Central memory CD8-positive, alpha-beta T cell (primary cell): ENCODE results near the gene CTNNBL1.

ENCODE experiments used
- ATAC-seq: fragments of 150-1000 bp; cut with Tn5 transposase; replicated peaks from 2 replicates; pipeline ENCODE4 v1.10.0; 2022; ENCODE audit warnings: mild to moderate bottlenecking, moderate FRiP score, moderate number of reproducible peaks; ENCODE audit not compliant: poor library complexity, severe bottlenecking; ENCODE audit errors: extremely low read depth
- DNase-seq, 2 donors: peaks; one replicate each; pipeline ENCODE4 v3.0.0; 2021; ENCODE audit warnings: low spot score in 2 of 2
- H3K27ac Mint-ChIP-seq: one replicate; pipeline ENCODE4 v1.8.0; 2022; ENCODE audit warnings: low read depth, mild to moderate bottlenecking, moderate library complexity, mixed read lengths
- H3K27me3 Mint-ChIP-seq: one replicate; pipeline ENCODE4 v1.8.0; 2022; ENCODE audit warnings: mixed read lengths
- H3K36me3 Mint-ChIP-seq: one replicate; pipeline ENCODE4 v1.8.0; 2022; ENCODE audit warnings: mild to moderate bottlenecking, moderate library complexity, mixed read lengths; ENCODE audit not compliant: insufficient read depth
- H3K4me1 Mint-ChIP-seq: one replicate; pipeline ENCODE4 v1.8.0; 2022; ENCODE audit warnings: mixed read lengths
- H3K4me3 Mint-ChIP-seq: one replicate; pipeline ENCODE4 v1.8.0; 2022; ENCODE audit warnings: mild to moderate bottlenecking, moderate library complexity, mixed read lengths
- H3K9me3 Mint-ChIP-seq: one replicate; pipeline ENCODE4 v1.8.0; 2022; ENCODE audit warnings: mixed read lengths

Gene CTNNBL1

DNA sequence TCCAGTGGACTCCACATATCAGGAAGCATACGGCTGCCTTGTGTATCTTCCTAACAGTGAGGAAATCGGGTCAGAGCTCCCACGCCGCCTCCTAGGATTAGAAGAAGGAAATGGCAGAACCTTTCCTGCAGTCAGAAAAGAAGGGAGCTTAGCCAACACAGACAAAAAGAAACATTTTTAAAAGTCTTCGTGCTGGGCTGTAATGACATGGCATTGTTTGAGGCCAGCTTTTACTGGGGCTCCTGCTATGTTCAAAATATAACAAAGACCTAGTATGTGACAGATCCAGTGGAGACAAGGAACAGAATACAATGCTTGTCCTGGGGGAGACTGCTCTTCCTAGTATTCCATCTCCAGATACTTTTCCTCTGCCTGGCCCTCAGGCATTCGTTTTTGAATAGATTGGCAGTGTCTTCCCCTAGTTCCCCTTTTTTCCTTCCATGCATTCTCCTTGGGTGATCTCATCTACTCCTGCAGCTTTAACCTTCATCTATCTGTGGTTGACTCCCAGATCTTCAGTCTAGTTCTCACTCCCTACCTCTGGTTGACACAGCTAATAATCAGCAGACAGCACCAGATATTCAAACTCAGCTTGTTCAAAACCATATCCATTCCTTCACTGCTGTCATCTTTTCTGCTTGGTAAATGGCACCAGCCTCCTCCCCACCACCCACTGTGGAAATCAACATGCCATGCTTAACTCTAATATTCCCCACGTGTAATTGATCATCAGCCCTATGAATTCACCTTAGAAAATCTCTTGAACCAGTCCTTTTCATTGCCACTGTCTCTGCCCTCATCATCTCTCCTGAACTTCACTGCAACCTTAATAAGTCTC is 114.6 kb downstream of the CTNNBL1 start:
- H3K9me3 Mint-ChIP-seq: no peaks in the 10 kb centered on the region
- no peak for ATAC-seq
- DNase-seq: no peak
- no peak overlapping the region for H3K4me3 Mint-ChIP-seq
- H3K36me3 Mint-ChIP-seq: peaks cover 13% of the 10 kb centered on the region
- no peaks in the 10 kb centered on the region for H3K27me3 Mint-ChIP-seq
- H3K4me1 Mint-ChIP-seq: peaks cover 6% of the 10 kb centered on the region
- H3K27ac Mint-ChIP-seq: no peak overlapping the region

DNA sequence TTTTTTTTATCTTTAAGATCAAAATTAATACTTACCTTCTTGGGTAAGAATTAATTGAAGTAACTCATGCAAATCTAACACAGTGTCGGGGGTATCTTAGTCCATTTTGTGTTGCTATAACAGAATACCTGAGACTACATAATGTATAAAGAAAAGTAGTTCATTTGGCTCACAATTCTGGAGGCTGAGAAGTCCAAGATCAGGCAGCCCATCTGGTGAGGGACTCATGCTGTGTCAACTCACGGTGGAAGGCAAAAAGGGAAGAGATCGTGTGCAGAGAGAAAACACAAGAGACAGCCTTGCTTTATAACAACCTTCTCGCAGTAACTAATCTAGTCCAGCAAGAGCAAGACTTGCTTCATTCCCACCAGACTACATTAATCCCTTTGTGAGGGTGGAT is 116.2 kb downstream of the CTNNBL1 start:
- DNase-seq: no peak
- H3K4me1 Mint-ChIP-seq: peaks cover 8% of the 10 kb centered on the region
- H3K27ac Mint-ChIP-seq: no peak overlapping the region
- ATAC-seq: no peak
- H3K27me3 Mint-ChIP-seq: no peaks in the 10 kb centered on the region
- H3K36me3 Mint-ChIP-seq: peaks cover 8% of the 10 kb centered on the region
- no peak overlapping the region for H3K4me3 Mint-ChIP-seq
- H3K9me3 Mint-ChIP-seq: no peaks in the 10 kb centered on the region

DNA sequence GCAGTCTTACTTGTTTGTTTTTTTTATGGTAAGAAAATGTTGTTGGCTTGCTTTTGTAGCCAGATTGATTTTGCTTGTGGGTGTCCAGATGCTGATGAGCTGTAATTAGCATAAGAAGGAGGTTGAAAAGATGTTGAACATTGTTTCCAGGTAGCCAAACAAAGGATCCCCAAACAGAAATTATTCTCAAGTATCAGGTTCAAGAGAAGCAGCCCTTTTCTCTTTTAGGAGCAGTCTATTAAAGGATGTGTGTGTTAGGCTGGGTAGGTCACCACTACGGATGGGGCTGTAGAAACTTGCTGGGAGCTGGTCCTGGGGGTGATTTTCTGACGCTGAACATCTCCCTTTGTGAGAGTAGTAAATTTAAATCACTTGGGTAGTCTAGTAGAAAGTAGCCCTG is 122.2 kb downstream of the CTNNBL1 start:
- DNase-seq: no peak
- H3K4me1 Mint-ChIP-seq: peaks cover 26% of the 10 kb centered on the region
- no peaks in the 10 kb centered on the region for H3K27me3 Mint-ChIP-seq
- H3K27ac Mint-ChIP-seq: no peak overlapping the region
- no peaks in the 10 kb centered on the region for H3K9me3 Mint-ChIP-seq
- H3K36me3 Mint-ChIP-seq: peaks cover 2% of the 10 kb centered on the region
- ATAC-seq: no peak
- H3K4me3 Mint-ChIP-seq: no peak overlapping the region

DNA sequence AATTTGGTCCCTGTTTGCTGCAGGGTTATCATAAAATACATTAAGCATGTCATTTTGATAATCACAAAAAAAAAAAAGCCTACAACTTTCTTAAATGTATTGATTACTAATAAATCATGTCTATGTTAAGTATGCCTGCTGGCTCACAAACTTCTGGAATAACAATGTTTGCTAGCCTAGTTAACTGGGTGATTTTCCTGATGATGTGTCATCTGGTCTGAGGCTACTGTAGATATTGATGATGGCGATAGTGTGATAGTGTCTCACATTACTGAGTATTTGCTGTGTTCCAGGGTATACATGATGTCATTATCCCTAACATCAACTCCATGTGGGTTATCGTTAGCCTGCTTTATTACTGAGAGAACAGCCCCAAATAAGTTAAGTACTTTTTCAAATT is 122.9 kb downstream of the CTNNBL1 start:
- H3K9me3 Mint-ChIP-seq: no peaks in the 10 kb centered on the region
- DNase-seq (no peak), ATAC-seq (no peak)
- H3K27me3 Mint-ChIP-seq: no peaks in the 10 kb centered on the region
- peaks cover 2% of the 10 kb centered on the region for H3K36me3 Mint-ChIP-seq
- H3K4me1 Mint-ChIP-seq: peaks cover 26% of the 10 kb centered on the region
- no peak overlapping the region for H3K27ac Mint-ChIP-seq
- H3K4me3 Mint-ChIP-seq: no peak overlapping the region

DNA sequence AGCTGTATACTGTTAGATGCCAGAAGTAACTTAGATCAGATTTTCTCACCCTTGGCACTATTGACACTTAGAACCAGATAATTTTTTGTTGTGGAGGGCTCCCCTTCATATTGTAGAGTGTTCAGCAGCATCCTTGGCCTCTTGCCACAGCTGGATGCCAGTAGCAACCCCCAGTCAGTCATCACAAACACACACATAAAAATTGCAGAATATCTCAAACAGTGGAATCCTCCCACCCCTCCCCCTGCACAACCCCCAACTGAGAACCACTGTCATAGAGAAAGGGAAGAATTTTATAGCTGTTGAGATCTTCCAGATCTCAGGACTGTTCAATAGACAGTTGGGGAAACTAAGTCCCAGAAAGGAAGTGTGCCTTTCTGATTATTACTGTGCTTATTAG is 127.9 kb downstream of the CTNNBL1 start:
- no peaks in the 10 kb centered on the region for H3K27me3 Mint-ChIP-seq
- DNase-seq: no peak
- H3K4me1 Mint-ChIP-seq: peaks cover 12% of the 10 kb centered on the region
- peaks cover 5% of the 10 kb centered on the region for H3K36me3 Mint-ChIP-seq
- H3K4me3 Mint-ChIP-seq: no peak overlapping the region
- ATAC-seq: no peak
- H3K9me3 Mint-ChIP-seq: no peaks in the 10 kb centered on the region
- H3K27ac Mint-ChIP-seq: no peak overlapping the region

DNA sequence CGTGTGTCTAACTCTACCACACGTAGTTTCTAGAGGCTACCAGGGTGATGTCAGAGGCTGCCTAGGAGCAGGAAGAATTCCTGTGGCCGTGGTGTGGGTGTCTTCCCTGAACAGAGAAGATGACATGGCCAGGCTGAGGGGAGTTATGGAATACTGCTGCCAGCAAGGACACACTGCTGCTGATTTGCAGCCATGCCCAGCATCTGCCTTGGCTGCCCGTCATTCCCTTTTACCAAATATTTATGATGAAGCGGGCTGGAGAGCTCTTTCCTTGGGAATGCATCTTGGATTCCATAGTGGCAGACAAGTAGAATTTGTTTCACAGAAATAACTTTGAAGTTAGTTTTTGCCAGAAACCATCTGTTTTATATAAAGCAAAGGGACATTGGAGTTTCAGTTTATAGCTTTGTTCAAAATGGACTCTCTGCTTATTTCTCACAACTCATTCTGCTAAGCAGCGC is 128.3 kb downstream of the CTNNBL1 start:
- Mint-ChIP-seq H3K27ac (no peak overlapping the region), H3K9me3 (no peaks in the 10 kb centered on the region)

DNA sequence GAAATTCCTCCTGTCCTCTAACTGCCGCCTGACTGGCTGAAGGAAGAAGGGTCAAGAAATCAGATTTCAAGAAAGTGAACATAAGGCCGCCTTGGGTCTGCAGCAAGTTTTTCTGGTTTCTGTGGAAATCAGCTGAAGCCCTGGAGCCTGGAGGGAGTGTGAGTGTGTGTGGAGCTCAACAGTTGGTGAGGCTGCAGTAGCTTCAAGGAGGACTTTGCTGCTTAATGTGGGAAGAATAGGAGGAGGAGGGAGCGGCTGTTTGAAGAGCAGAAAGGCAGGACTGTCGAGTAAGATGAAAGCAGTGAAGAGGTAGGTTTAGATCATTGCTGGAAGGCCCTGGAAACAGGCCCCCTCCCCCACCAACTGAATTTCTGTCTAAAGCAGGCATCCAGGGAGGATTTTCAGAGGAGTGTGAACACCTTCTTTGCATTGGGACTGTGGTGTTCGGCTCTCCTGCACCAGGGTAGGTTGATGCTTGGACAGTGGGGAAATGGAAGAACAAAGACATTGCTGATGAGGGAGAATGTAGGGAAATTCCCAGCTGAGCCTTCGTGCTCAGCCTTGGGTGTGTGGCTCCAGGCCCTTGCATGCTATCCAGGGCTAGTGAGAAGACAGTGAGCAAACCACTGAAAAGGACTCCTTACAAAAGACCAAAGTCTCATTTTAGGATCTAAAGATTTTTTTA is 129.6 kb downstream of the CTNNBL1 start:
- no peaks in the 10 kb centered on the region for H3K9me3 Mint-ChIP-seq
- DNase-seq (no peak), ATAC-seq (no peak)
- peaks cover 13% of the 10 kb centered on the region for H3K4me1 Mint-ChIP-seq
- H3K27ac Mint-ChIP-seq: no peak overlapping the region
- no peak overlapping the region for H3K4me3 Mint-ChIP-seq
- no peaks in the 10 kb centered on the region for H3K27me3 Mint-ChIP-seq
- peaks cover 7% of the 10 kb centered on the region for H3K36me3 Mint-ChIP-seq

More for the DNA sequence above, 128.3 kb downstream of the CTNNBL1 start:
- DNase-seq (no peak), ATAC-seq (no peak)
- H3K36me3 Mint-ChIP-seq: peaks cover 5% of the 10 kb centered on the region
- peaks cover 12% of the 10 kb centered on the region for H3K4me1 Mint-ChIP-seq
- no peak overlapping the region for H3K4me3 Mint-ChIP-seq
- no peaks in the 10 kb centered on the region for H3K27me3 Mint-ChIP-seq

DNA sequence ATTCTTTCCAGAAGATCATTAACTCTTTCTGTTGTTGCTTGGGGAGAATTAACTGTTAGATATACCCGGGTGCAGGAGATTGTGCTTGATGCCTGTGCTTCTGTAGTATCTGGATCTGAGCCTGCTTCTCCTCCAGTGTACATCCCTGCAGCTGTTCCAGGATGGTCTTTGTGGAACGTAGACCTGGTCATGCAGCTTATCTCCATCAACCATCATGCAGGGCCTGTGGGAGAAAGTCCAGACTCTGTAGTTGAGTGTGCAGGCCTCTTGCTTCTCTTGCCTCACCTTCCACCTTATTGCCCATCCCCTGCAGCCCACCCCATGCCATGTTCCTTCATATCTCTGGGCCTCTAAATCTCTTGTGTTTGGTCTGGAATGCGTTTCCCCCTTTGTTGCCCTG is 133.8 kb downstream of the CTNNBL1 start:
- H3K27me3 Mint-ChIP-seq: no peaks in the 10 kb centered on the region
- no peak for ATAC-seq
- no peaks in the 10 kb centered on the region for H3K9me3 Mint-ChIP-seq

DNA sequence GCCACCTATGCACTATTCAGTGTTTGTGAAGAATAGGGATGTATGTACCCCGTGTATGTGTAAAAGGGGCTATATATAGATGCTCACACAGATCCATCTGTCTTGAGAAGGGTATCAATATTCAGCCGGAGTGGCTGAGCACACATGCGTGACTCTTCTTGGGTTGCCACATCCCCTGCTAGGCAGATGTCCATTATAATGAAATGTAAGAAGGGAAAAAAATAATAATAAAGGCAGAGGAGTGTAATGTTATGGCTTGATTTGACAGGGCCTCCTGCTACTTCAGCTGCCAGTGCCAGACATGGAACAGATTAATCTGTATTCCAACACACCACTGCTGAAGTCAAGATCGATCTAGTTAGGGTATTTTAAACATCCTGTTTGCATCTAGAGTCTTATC is 134.9 kb downstream of the CTNNBL1 start:
- no peak overlapping the region for H3K27ac Mint-ChIP-seq
- DNase-seq (no peak), ATAC-seq (no peak)
- H3K9me3 Mint-ChIP-seq: no peaks in the 10 kb centered on the region
- H3K27me3 Mint-ChIP-seq: no peaks in the 10 kb centered on the region
- peaks cover 6% of the 10 kb centered on the region for H3K36me3 Mint-ChIP-seq
- H3K4me3 Mint-ChIP-seq: no peak overlapping the region
- H3K4me1 Mint-ChIP-seq: peaks cover 13% of the 10 kb centered on the region

More for the DNA sequence above, 133.8 kb downstream of the CTNNBL1 start:
- DNase-seq: no peak
- H3K4me1 Mint-ChIP-seq: peaks cover 13% of the 10 kb centered on the region
- no peak overlapping the region for H3K4me3 Mint-ChIP-seq
- peaks cover 8% of the 10 kb centered on the region for H3K36me3 Mint-ChIP-seq
- H3K27ac Mint-ChIP-seq: no peak overlapping the region

DNA sequence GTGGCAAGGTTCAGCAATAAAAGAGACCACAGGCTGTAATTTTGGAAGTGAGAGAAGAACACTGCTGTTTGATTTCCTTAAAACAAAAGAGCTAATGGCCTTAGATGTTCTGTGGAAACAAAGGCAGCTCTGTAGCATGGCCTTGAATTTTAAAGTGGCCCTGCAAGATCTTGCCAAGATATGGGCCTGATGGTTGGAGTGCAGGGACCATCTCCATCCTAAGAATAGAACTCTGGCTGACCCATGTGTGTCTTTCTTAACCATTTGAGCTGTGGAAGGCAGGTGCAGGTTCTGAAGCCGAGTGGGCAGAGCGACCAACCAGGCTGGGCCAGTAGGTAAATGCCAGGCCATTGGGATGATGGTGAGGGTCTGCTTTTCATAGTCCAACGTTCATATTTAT is 135.3 kb downstream of the CTNNBL1 start:
- DNase-seq (no peak), ATAC-seq (no peak)
- Mint-ChIP-seq H3K9me3 (no peaks in the 10 kb centered on the region), H3K27me3 (no peaks in the 10 kb centered on the region), H3K4me1 (peaks cover 13% of the 10 kb centered on the region), H3K27ac (no peak overlapping the region), H3K4me3 (no peak overlapping the region), H3K36me3 (peaks cover 6% of the 10 kb centered on the region)

DNA sequence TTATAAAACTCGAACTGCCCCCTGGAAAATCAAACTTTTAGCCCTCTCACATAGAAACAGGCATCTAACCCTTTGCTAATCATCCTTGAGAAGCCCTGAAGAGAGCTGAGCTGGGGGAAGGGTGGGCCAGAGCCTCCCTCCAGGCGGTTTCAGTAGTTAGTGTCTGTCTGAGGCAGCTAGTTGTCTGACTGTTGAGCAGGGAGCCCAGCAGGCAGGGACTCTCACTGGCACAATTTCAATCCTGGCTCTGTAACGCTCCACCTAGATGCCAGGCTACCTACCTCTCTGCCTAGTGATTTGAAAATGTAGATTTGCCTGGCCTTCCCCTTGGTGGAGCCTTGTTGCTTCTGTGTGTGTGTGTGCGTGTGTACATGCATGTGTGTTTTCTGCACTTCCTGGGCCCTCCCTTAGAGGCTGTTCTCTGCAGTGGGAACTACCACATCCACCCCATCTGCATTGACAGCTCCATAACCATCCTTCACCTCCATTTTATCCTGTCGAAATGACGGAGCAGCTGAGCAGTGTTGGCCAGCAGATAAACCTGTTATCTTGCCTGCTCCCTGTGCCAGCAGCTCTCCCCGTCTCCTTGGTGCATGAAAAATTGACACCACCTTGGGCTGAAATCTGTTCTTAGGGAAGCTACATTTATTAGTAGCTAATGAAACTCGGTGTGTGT is 139.5 kb downstream of the CTNNBL1 start:
- no peak for ATAC-seq

DNA sequence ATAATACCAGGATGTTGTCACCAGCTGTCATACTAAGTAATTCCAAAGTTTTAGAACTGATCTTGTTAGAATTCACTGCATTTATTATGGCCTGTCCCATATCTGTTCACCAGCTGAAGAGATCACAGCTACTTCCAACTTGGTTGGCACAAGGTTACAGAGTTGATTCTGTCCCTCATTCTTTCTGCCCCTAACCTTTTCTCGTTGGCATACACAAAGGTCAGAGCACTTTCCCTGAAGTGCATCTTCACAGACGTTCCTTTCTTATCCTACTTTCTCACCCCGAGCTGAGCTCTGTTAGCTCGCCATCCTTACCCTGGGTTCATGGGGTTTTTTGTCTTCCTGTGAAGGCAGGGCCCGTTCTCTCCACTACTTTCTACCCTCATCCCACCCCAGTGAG is 143.1 kb downstream of the CTNNBL1 start:
- Mint-ChIP-seq H3K9me3 (no peaks in the 10 kb centered on the region), H3K4me3 (no peak overlapping the region), H3K27ac (no peak overlapping the region), H3K36me3 (peaks cover 12% of the 10 kb centered on the region), H3K27me3 (no peaks in the 10 kb centered on the region), H3K4me1 (peaks cover 18% of the 10 kb centered on the region)
- DNase-seq (no peak), ATAC-seq (no peak)

More for the DNA sequence above, 139.5 kb downstream of the CTNNBL1 start:
- H3K4me1 Mint-ChIP-seq: peaks cover 18% of the 10 kb centered on the region
- DNase-seq: no peak
- H3K9me3 Mint-ChIP-seq: no peaks in the 10 kb centered on the region
- peaks cover 4% of the 10 kb centered on the region for H3K36me3 Mint-ChIP-seq
- H3K4me3 Mint-ChIP-seq: no peak overlapping the region
- H3K27me3 Mint-ChIP-seq: no peaks in the 10 kb centered on the region
- no peak overlapping the region for H3K27ac Mint-ChIP-seq
